CD4-positive, alpha-beta T cell treated with Interleukin-6 at 100 ng/mL for 8 hours (primary cell): ENCODE data around the gene SBSN.
"Not testable (repeated sequence)": the region's sequence is repeated elsewhere in the genome, so short reads cannot be mapped to it uniquely, and the experiment has no call there.

Experiments
- DNase-seq: peaks from one replicate; pipeline ENCODE4 v3.0.0-alpha.2; 2020; ENCODE audit warnings: mixed read lengths, low spot score

Gene SBSN

GRCh38 chr19:35508129-35508528, 20.0 kb downstream of the SBSN start:
- no peak for DNase-seq

- DNase-seq = no peak
These were observed 20.6 kb downstream of the SBSN start for GRCh38 chr19:35507561-35507960.

GRCh38 chr19:35506011-35506410, 22.1 kb downstream of the SBSN start:
- no peak for DNase-seq

- no peak for DNase-seq
These were observed 25.4 kb downstream of the SBSN start for GRCh38 chr19:35502751-35503150.

GRCh38 chr19:35501684-35502083, 26.4 kb downstream of the SBSN start:
- no peak for DNase-seq

GRCh38 chr19:35500611-35501010, 27.5 kb downstream of the SBSN start:
- no peak for DNase-seq

- no peak for DNase-seq
These were observed 29.1 kb downstream of the SBSN start for GRCh38 chr19:35498984-35499527.

- DNase-seq = no peak
These were observed 29.9 kb downstream of the SBSN start for GRCh38 chr19:35498220-35498619.

GRCh38 chr19:35497406-35497805, 30.7 kb downstream of the SBSN start:
- DNase-seq = no peak

- DNase-seq = peak; percentile 66
These were observed 32.7 kb downstream of the SBSN start for GRCh38 chr19:35495107-35496064.

GRCh38 chr19:35493971-35494370, 34.1 kb downstream of the SBSN start:
- DNase-seq = no peak

GRCh38 chr19:35491836-35492360, 36.2 kb downstream of the SBSN start:
- no peak for DNase-seq

GRCh38 chr19:35490364-35490763, 37.7 kb downstream of the SBSN start, which contains the start of gene KRTDAP:
TSS of gene KRTDAP (minus strand) at chr19:35490464. CDS start at chr19:35490442, 22 bp downstream.
- no peak for DNase-seq

GRCh38 chr19:35488677-35489076, 39.4 kb downstream of the SBSN start:
- DNase-seq = no peak

GRCh38 chr19:35487656-35488182, 40.4 kb downstream of the SBSN start:
- no peak for DNase-seq

GRCh38 chr19:35486268-35486708, 41.8 kb downstream of the SBSN start:
- DNase-seq = no peak

GRCh38 chr19:35484252-35485036, 43.7 kb downstream of the SBSN start:
- DNase-seq = no peak

- DNase-seq = no peak
These were observed 45.0 kb downstream of the SBSN start for GRCh38 chr19:35483089-35483488.

- DNase-seq = no peak
These were observed 49.1 kb downstream of the SBSN start for GRCh38 chr19:35478794-35479677.

- DNase-seq = no peak
These were observed 52.0 kb downstream of the SBSN start for GRCh38 chr19:35476149-35476548.

- not testable (repeated sequence) for DNase-seq
These were observed 53.5 kb downstream of the SBSN start for GRCh38 chr19:35474594-35474993.
